Keratinocyte (primary cell): ENCODE data around the gene TMEM139. TPM values are rescaled to one million over a fixed set of nuclear protein-coding genes. Genes with fewer than 3 reads are reported as not detected.

Experiments used
- DNase-seq: peaks from one replicate; pipeline ENCODE4 v3.0.0-alpha.2; 2011; ENCODE audit warnings: low read depth, missing footprints, low spot score
- FAIRE-seq: peaks from 2 replicates; lab custom pipeline; 2011; peaks lifted over from hg19 to GRCh38; lab: Jason Lieb, UNC
- H2AFZ ChIP-seq: 2 replicates; pipeline ENCODE4 v1.6.0; 2012; ENCODE audit warnings: low read length, control low read depth, inconsistent platforms; ENCODE audit not compliant: control insufficient read depth
- H3K27ac ChIP-seq: 2 replicates; pipeline ENCODE4 v1.5.1; 2011; ENCODE audit warnings: low read length; ENCODE audit not compliant: control insufficient read depth, insufficient read depth
- H3K27me3 ChIP-seq: 3 replicates; pipeline ENCODE4 v1.6.0; 2011; ENCODE audit warnings: low read length; ENCODE audit not compliant: control insufficient read depth, insufficient read depth; ENCODE audit errors: extremely low read depth
- H3K36me3 ChIP-seq, 2 experiments: 2 replicates in 1 of 2; 3 replicates in 1 of 2; pipeline ENCODE4 v1.5.1; 2011; ENCODE audit warnings: low read length in 2 of 2, mild to moderate bottlenecking in 1 of 2; ENCODE audit not compliant: control insufficient read depth in 2 of 2, insufficient read depth in 2 of 2; ENCODE audit errors: extremely low read depth in 1 of 2
- H3K4me1 ChIP-seq: 3 replicates; pipeline ENCODE4 v1.5.1; 2011; ENCODE audit warnings: low read length; ENCODE audit not compliant: control insufficient read depth, insufficient read depth; ENCODE audit errors: extremely low read depth
- H3K4me2 ChIP-seq: 3 replicates; pipeline ENCODE4 v1.6.0; 2011; ENCODE audit warnings: low read depth, low read length; ENCODE audit not compliant: control insufficient read depth, insufficient read depth; ENCODE audit errors: extremely low read depth
- H3K4me3 ChIP-seq, 3 experiments: fragments of 200-600 bp in 1 of 3; sonication (generic) in 1 of 3; 2 replicates in 2 of 3; 3 replicates in 1 of 3; pipeline ENCODE4 v1.5.1; 2011 to 2016; ENCODE audit warnings: low read length in 3 of 3, mild to moderate bottlenecking in 3 of 3, control low read depth in 2 of 3, inconsistent platforms in 1 of 3, low read depth in 1 of 3, mixed read lengths in 1 of 3, mixed run types in 1 of 3, moderate library complexity in 1 of 3; ENCODE audit not compliant: control insufficient read depth in 2 of 3, insufficient read depth in 2 of 3; ENCODE audit errors: extremely low read depth in 1 of 3
- H3K79me2 ChIP-seq: 2 replicates; pipeline ENCODE4 v1.6.0; 2012; ENCODE audit warnings: low read length; ENCODE audit not compliant: control insufficient read depth, insufficient read depth
- H3K9ac ChIP-seq: 3 replicates; pipeline ENCODE4 v1.6.0; 2011; ENCODE audit warnings: low read length; ENCODE audit not compliant: control insufficient read depth, insufficient read depth; ENCODE audit errors: extremely low read depth
- H3K9me1 ChIP-seq: 3 replicates; pipeline ENCODE4 v1.6.0; 2011; ENCODE audit warnings: low read length; ENCODE audit not compliant: control insufficient read depth, insufficient read depth; ENCODE audit errors: extremely low read depth
- H3K9me3 ChIP-seq: 2 replicates; pipeline ENCODE4 v1.5.1; 2012; ENCODE audit warnings: low read depth, low read length; ENCODE audit not compliant: control insufficient read depth
- H4K20me1 ChIP-seq: 3 replicates; pipeline ENCODE4 v1.6.0; 2011; ENCODE audit warnings: low read length; ENCODE audit not compliant: control insufficient read depth, insufficient read depth; ENCODE audit errors: extremely low read depth
- CTCF ChIP-seq, 3 experiments: IDR thresholded peaks in 1 of 3; conservative IDR thresholded peaks in 1 of 3; optimal IDR thresholded peaks in 1 of 3; 2 replicates in 2 of 3; 3 replicates in 1 of 3; pipeline versions ENCODE3 to v1.5.1; 2011; ENCODE audit warnings: low read length in 3 of 3, mild to moderate bottlenecking in 3 of 3, moderate library complexity in 2 of 3, control low read depth in 1 of 3, inconsistent platforms in 1 of 3; ENCODE audit not compliant: insufficient read depth in 2 of 3; ENCODE audit errors: extremely low read depth in 1 of 3
- EZH2 ChIP-seq: IDR thresholded peaks from one replicate; pipeline ENCODE4 v1.6.1; 2012; ENCODE audit warnings: inconsistent platforms, mild to moderate bottlenecking, low read length, moderate library complexity
- dilution Hi-C: fragments of 300-500 bp; cut with MboI; formaldehyde crosslinking; loops from one replicate; pipeline ENCODE4 v1.7.0; 2020; ENCODE audit warnings: low sequenced_read_pairs; ENCODE audit not compliant: extremely low pct_ligation_motif_present
- polyA plus RNA-seq, 5 experiments: library from polyadenylated mRNA; depleted of rRNA in 3 of 5; stranded (reverse) in 3 of 5; stranded (forward) in 1 of 5; unstranded in 1 of 5; fragments of >200 nt; gene quantifications; 1 replicate in 1 of 5; 2 replicates in 3 of 5; 3 replicates in 1 of 5; pipeline versions ENCODE4 v1.2.1 to v1.2.3, GENCODE V29; 2011 to 2012; ENCODE audit warnings: missing spikeins in 2 of 5, low read depth in 1 of 5, low replicate concordance in 1 of 5

The TMEM139 gene
- polyA plus RNA-seq, 1 donor (not counting 4 experiments of a cell fraction or from before 2014, with no cell fraction given): 22.3 TPM

DNA sequence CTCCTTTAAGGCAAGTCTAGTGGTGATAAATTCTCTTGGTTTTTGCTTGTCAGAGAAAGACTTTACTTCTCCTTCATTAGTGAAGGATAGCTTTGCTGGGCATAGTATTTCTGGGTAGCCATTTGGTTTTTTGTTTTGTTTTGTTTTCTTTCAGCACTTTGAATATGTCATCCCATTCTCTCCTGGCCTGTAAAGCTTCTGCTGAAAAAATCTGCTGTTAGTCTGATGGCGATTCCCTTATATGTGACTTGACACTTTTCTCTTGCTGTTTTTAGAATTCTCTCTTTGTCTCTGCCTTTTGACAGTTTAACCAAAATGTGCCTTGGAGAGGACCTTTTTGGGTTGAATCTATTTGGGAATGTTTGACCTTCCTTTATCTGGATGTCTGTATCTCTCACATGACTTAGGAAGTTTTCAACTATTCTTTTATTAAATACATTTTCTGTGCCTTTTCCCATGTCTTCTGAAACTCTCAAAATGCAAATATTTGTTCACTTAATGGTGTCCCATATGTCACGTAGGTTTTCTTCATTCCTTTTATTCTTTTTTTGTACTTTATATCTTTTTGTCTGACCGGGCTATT is 48.3 kb upstream of the TMEM139 start:
- H3K79me2 ChIP-seq: no peaks in the 10 kb centered on the region
- no peak overlapping the region for H3K4me2 ChIP-seq

GRCh38 chr7:143237366-143237765 is 47.4 kb upstream of the TMEM139 start:
- Histone ChIP-seq H3K79me2 (no peaks in the 10 kb centered on the region), H3K4me2 (no peak overlapping the region), H3K27ac (no peak overlapping the region), H4K20me1 (no peaks in the 10 kb centered on the region), H3K4me3 (no peak overlapping the region), H3K9me1 (no peaks in the 10 kb centered on the region), H3K27me3 (no peaks in the 10 kb centered on the region), H3K4me1 (no peaks in the 10 kb centered on the region), H3K36me3 (no peaks in the 10 kb centered on the region), H3K9me3 (no peaks in the 10 kb centered on the region), H3K9ac (no peak overlapping the region), H2AFZ (no peak overlapping the region)
- no peak for DNase-seq
- FAIRE-seq: no peak
- dilution Hi-C loops: no loop called here
- TF ChIP-seq CTCF (optimal IDR thresholded peaks at IDR 0.05 in 1 of 3, IDR thresholded peaks at IDR 0.05 in 1 of 3, conservative IDR thresholded peaks at IDR 0.05 in 1 of 3; ENCODE audit: extremely low read depth in 1 of 3, insufficient read depth in 2 of 3, low read length in 3 of 3) (no peak), EZH2 (no peak)

More for the DNA sequence above, 48.3 kb upstream of the TMEM139 start:
- no peaks in the 10 kb centered on the region for H3K4me1 ChIP-seq
- no peak for TF ChIP-seq EZH2
- no peak for TF ChIP-seq CTCF (optimal IDR thresholded peaks at IDR 0.05 in 1 of 3, IDR thresholded peaks at IDR 0.05 in 1 of 3, conservative IDR thresholded peaks at IDR 0.05 in 1 of 3; ENCODE audit: extremely low read depth in 1 of 3, insufficient read depth in 2 of 3, low read length in 3 of 3)
- H3K27ac ChIP-seq: no peak overlapping the region
- no peaks in the 10 kb centered on the region for H3K36me3 ChIP-seq
- no peak for DNase-seq
- no peak overlapping the region for H2AFZ ChIP-seq
- FAIRE-seq: no peak
- H3K9me1 ChIP-seq: no peaks in the 10 kb centered on the region
- no peak overlapping the region for H3K4me3 ChIP-seq
- dilution Hi-C loops: no loop called here
- no peak overlapping the region for H3K9ac ChIP-seq
- H3K9me3 ChIP-seq: no peaks in the 10 kb centered on the region
- no peaks in the 10 kb centered on the region for H4K20me1 ChIP-seq
- H3K27me3 ChIP-seq: no peaks in the 10 kb centered on the region
